GM19468 (cell line): Measurements from ENCODE around the gene RETSAT.

Experiments used
- ATAC-seq: cut with Tn5 transposase; IDR thresholded peaks from one replicate; pipeline ENCODE4 v1.9.1; 2021; ENCODE audit warnings: mild to moderate bottlenecking, moderate library complexity, moderate number of reproducible peaks; ENCODE audit not compliant: unreplicated experiment; ENCODE audit errors: extremely low read depth

The RETSAT gene

DNA sequence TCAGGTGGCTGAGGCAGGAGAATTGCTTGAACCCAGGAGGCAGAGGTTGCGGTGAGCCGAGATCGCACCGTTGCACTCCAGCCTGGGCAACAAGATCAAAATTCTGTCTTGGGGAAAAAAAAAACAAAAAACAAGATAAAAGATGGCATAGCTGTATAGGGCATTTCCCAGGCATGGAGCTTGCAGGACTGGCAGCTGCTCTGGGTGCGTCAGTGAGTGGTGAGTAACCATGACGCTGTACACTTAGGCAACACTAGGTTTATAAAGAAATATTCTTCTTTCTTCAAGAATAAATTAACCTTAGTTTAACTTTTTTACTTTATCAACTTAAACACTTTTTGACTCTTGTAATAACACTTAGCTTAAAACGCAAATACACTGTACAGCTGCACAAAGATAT lies 41.9 kb downstream of the RETSAT start:
- ATAC-seq: no peak

GRCh38 chr2:85310330-85310729 lies 44.0 kb downstream of the RETSAT start:
- no peak for ATAC-seq

- ATAC-seq: no peak
Observed at GRCh38 chr2:85309699-85310321, 44.5 kb downstream of the RETSAT start.

GRCh38 chr2:85308896-85309555 lies 45.3 kb downstream of the RETSAT start:
- ATAC-seq: no peak

DNA sequence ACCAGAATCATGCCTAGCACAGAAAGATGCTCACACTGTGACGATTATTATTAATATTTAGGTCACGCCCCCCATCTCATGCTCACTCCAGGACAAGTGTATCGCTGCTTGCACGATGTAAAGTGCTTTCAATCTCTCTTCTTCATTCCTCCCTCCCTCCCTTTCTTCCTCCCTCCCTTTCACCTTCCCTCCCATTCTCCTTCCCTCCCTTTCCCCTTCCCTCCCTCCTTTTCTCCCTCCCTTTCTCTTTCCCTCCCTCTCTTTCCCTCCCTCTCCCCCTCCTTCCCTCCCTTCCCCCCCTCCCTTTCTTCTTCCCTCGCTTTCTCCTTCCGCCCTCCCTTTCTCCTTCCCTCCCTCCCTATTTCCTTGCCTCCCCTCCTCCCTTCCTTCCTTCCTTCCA lies 46.1 kb downstream of the RETSAT start:
- no peak for ATAC-seq

DNA sequence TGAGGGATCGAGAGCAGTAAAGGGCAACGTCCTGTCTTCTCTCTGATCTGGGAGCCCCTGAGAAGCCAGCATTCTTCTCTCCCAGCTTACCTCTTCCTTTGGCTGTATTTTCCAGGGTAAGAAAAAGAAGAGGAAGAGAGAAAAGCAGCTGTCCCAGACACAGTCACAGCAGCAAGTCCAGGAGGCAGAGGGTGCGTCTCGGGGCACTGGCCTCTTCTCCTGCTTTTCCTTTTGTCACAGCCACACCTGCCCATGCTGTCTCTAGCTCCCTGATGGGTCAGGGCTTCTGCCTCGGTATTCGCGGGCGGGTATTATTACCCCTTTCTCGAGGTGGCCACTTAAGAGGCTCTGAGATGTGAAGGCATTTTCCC lies 46.8 kb downstream of the RETSAT start:
- ATAC-seq: no peak

DNA sequence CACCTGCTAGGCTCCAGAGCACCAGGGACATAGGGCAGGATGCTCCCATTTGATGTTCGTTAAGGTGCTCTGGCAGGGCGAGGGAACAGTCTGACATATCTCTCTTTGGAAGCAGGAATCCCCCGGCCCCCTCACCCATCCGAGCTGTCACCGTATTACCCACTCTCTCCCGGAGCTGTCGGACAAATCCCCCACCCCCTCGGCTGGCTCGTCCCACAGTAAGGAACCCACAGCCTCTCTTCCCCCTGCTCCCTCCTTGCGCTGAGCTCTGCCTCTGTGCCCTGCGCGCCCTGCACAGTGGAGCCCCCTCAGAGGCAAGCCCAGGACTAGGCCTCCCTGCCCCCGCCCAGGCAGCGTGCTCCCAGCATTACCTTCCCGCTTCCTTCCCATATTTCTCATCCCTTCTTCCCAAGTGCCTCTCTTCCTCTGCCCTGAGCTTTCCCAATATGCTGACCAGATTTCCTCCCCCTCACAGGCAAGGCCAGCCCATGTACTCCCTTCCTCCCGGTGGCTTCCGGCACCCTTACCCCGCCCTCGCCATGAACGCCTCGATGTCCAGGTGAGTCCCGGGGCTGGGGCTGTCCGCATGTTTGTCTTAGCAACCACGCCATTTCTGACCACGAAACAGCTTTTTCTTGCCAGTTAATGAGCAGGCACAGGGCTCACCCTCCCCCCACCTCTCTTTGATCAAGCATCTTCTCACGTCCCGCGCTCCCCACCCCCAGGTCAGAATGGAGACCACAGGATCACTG lies 50.4 kb downstream of the RETSAT start:
- ATAC-seq: no peak

DNA sequence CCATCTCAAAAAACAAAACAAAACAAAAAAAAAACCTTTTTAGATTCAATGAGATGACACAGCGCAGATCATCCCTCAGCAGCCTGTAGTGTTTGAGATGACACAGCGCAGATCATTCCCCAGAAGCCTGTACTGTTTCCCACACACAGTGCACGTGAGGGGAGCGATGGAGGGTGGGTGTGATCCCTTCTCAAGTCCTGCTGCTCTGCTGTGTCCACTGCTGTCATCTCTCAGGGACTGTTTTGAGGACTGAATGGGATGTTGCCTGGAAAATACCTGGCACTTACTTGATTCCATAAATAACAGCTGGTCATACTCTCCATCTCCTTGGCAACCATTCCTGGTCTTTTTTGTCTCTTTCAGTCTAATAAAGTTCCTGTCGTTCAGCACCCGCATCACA lies 52.2 kb downstream of the RETSAT start:
- ATAC-seq: no peak
